Measurements from ENCODE around the gene LAGE3. TPM values are rescaled to one million over a fixed set of nuclear protein-coding genes. Genes with fewer than 3 reads are reported as not detected.

The LAGE3 gene
- total and polyA plus RNA-seq, 2 experiments from 2014 or later: 42.9 to 49.2 TPM

DNA sequence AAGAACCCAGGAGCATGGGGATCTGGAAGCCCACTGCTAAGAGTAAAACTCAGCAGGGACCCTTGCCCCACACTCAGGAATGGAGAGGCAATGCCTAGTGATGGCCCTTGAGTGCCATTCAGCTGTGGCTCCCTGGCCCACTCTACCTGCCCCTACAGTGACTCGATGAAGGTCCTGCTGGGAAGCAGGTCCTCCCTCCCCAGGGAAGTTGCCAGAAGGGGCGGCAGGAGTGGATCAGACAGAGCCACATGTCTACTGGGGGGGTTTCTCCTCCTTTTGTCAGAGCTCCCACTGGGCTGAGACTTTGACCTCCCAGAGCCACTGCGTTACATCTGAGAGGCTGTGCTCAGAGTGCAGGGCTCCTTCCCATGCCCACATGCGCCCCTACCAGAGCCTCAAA lies 10.1 kb upstream of the LAGE3 start:
- H4K20me1 ChIP-seq (ENCODE audit: insufficient read depth): no peaks in the 10 kb centered on the region
- peak overlapping the region; percentile 78 for H3K4me2 ChIP-seq (ENCODE audit: unreplicated experiment)
- H2AFZ ChIP-seq: no peak overlapping the region
- TF ChIP-seq EZH2phosphoT487 (IDR thresholded peaks at IDR 0.05; ENCODE audit: insufficient read depth, low read depth) (no peak), EZH2 (IDR thresholded peaks at IDR 0.05; ENCODE audit: insufficient read depth, poor library complexity, severe bottlenecking) (no peak)
- peak overlapping the region; percentile 81 for H3K4me3 ChIP-seq
- H3F3A ChIP-seq (ENCODE audit: insufficient read depth): no peaks in the 10 kb centered on the region
- H3K36me3 ChIP-seq (ENCODE audit: low read depth): no peaks in the 10 kb centered on the region
- peaks cover 27% of the 10 kb centered on the region for H3K79me2 ChIP-seq (ENCODE audit: insufficient read depth)
- H3K9me2 ChIP-seq (ENCODE audit: insufficient read depth): no peaks in the 10 kb centered on the region
- peak overlapping the region; percentile 99; the same call in 1 of the 2 replicates for H3K27ac ChIP-seq
- in situ Hi-C loops (cut with MboI): no loop called here
- no peaks in the 10 kb centered on the region for H3K27me3 ChIP-seq (replicated peaks; ENCODE audit: insufficient read depth)
- H3K9me3 ChIP-seq (ENCODE audit: low read depth): no peaks in the 10 kb centered on the region
- peak overlapping the region; percentile 99 for H3K9ac ChIP-seq
- no peak for DNase-seq
- 90 to 93% methylated on average over 2 to 4 of the region's 4 CpGs for WGBS, 2 experiments (ENCODE audit: low coverage in 1 of 2, low lambda C conversion rate in 2 of 2, missing lambda C conversion rate in 2 of 2)
- no peaks in the 10 kb centered on the region for H3K4me1 ChIP-seq (ENCODE audit: insufficient read depth)

DNA sequence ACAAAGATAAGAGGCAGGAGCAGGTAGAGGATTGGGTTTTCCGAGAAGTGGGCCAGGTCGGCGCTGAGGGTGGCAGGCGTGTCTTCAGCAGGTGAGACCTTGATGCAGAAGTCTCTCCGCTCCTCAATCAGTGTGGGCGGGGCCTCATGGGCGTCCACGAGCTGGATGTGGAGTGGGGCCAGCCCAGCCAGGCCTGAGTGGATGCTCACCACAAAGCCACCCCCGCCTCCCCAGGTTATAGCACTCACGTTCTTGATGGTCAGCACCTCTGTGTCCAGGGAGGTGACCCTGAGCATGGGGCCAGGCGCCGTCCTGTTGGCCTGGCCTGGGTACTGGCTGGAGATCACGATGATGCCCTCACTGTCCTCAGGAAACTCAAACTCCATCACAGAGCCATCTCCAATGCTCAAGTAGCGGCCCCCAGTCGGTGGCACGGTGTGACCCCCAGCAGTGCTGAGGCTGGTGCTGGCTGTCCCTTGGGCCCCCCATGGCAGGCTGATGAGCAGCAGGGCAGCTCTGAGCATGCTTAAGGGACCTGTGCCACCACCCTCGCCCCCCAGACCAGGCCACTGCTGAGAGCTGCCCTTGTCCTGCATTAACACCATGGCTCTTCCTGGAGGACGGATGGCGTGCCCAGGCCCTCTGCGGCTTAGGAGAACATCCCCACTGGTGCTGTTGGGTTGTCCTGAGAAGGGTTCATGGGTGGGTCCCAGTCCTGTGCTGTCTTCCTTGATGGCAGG lies 9.4 kb upstream of the LAGE3 start:
- H3K4me2 ChIP-seq (ENCODE audit: unreplicated experiment): no peak overlapping the region

DNA sequence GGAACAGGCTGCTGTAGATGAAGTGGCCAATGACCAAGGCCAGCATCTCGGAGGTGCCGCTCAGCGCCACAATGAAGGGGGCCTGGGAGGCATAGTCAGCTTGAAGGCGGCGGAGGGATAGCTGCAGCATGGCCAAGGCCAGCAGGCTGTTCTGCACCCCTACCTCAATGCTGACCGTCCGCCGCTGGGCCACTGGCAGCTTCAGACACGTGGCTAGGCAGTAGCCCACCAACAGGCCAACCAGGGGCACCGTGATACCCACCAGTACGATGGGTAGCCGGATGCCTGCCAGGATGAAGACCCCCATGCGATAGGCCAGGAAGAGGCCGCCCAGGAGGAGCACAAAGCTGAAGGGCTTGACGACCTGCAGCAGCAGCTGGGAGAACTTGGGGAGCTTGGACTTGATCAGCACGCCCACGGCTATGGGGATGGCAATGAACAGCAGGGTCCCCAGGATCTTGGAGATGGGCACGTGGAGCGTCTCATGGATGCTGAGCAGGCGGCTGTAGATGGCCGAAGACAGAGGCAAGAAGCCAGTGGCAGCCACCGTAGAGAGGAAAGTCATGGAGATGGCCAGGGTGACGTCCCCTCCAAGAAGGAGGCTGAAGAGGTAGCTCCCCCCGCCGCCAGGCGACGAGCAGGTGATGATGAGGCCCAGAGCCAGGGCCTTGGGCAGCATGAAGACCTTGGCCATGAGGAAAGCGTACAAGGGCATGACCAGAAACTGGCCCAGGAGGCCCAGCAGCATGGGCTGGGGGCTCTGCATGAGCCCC lies 8.6 kb upstream of the LAGE3 start:
- Histone ChIP-seq H3K27me3 (replicated peaks; ENCODE audit: insufficient read depth) (no peaks in the 10 kb centered on the region), H3K9me2 (ENCODE audit: insufficient read depth) (no peaks in the 10 kb centered on the region), H4K20me1 (ENCODE audit: insufficient read depth) (no peaks in the 10 kb centered on the region), H3K9ac (no peak overlapping the region), H3K4me3 (no peak overlapping the region), H3K4me1 (ENCODE audit: insufficient read depth) (no peaks in the 10 kb centered on the region), H3K79me2 (ENCODE audit: insufficient read depth) (peaks cover 27% of the 10 kb centered on the region), H3K4me2 (ENCODE audit: unreplicated experiment) (no peak overlapping the region), H3F3A (ENCODE audit: insufficient read depth) (no peaks in the 10 kb centered on the region), H3K9me3 (ENCODE audit: low read depth) (no peaks in the 10 kb centered on the region), H3K36me3 (ENCODE audit: low read depth) (no peaks in the 10 kb centered on the region), H3K27ac (no peak overlapping the region), H2AFZ (no peak overlapping the region)
- DNase-seq: no peak
- in situ Hi-C loops (cut with MboI): no loop called here
- TF ChIP-seq EZH2 (IDR thresholded peaks at IDR 0.05; ENCODE audit: insufficient read depth, poor library complexity, severe bottlenecking): no peak
- no peak for TF ChIP-seq EZH2phosphoT487 (IDR thresholded peaks at IDR 0.05; ENCODE audit: insufficient read depth, low read depth)
- 95 to 98% methylated on average over 15 to 21 of the region's 28 CpGs for WGBS, 2 experiments (ENCODE audit: low coverage in 1 of 2, low lambda C conversion rate in 2 of 2, missing lambda C conversion rate in 2 of 2)

More for the DNA sequence above, 9.4 kb upstream of the LAGE3 start:
- no peaks in the 10 kb centered on the region for H3K4me1 ChIP-seq (ENCODE audit: insufficient read depth)
- no peaks in the 10 kb centered on the region for H3K9me3 ChIP-seq (ENCODE audit: low read depth)
- no peaks in the 10 kb centered on the region for H3K27me3 ChIP-seq (replicated peaks; ENCODE audit: insufficient read depth)
- H3K4me3 ChIP-seq: peak overlapping the region; percentile 81; the same call in 1 of the 2 replicates
- in situ Hi-C loops (cut with MboI): no loop called here
- H3K27ac ChIP-seq: no peak overlapping the region
- no peaks in the 10 kb centered on the region for H3K36me3 ChIP-seq (ENCODE audit: low read depth)
- H3K9me2 ChIP-seq (ENCODE audit: insufficient read depth): no peaks in the 10 kb centered on the region
- 86% methylated on average over 7 to 11 of the region's 20 CpGs for WGBS, 2 experiments (ENCODE audit: low coverage in 1 of 2, low lambda C conversion rate in 2 of 2, missing lambda C conversion rate in 2 of 2)
- H3F3A ChIP-seq (ENCODE audit: insufficient read depth): no peaks in the 10 kb centered on the region
- H3K9ac ChIP-seq: no peak overlapping the region
- peaks cover 27% of the 10 kb centered on the region for H3K79me2 ChIP-seq (ENCODE audit: insufficient read depth)
- TF ChIP-seq EZH2 (IDR thresholded peaks at IDR 0.05; ENCODE audit: insufficient read depth, poor library complexity, severe bottlenecking) (no peak), EZH2phosphoT487 (IDR thresholded peaks at IDR 0.05; ENCODE audit: insufficient read depth, low read depth) (no peak)
- DNase-seq: no peak
- H4K20me1 ChIP-seq (ENCODE audit: insufficient read depth): no peaks in the 10 kb centered on the region
- no peak overlapping the region for H2AFZ ChIP-seq

DNA sequence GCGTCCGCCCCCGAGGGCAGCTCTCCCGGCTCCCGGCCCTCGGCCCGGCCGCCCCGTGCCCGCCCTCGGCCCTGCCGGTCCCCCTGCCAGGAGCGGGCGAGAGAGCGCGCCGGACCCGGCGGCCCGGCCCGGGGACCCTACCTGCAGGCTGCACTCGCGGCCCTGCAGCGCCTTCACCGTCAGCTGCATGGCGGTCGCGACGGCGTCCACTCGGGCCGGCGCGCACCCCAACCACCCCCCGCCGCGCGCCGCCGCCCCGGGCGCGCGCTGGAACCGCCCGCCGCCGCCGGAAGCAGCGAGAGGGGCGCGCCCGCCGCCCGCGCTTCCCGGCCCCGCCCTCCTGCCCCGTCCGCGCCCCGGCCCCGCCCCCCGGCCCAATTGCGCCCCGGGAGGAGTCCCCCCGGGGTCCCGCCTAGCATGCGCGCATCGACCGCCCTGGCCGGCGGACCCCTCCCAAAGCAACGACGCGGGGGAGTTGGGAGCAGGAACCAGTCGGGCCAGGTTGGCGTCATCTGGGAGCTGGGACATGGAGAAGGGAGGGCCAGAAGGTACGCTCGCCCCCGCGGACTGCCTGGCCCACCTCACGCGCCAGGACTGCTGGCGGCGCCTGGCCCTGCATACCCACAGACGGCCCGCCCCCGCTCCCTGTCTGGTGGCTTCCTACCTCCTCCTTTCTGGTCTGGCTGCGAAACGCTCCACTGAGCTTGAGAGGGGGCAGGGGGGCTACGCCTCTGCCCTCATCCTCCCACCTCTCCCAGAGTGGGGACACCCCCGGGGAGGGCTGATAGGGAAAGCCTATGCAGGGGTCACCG lies 7.5 kb upstream of the LAGE3 start, which contains the start of gene UBL4A:
Gene UBL4A, minus strand, starts transcription at position 220 of the 812 bp plus-strand sequence. Its CDS starts 31 bp downstream, at position 189.
- Histone ChIP-seq H3K4me3 (peak within 1 kb of the TSS; percentile 78), H4K20me1 (ENCODE audit: insufficient read depth) (no peaks in the 10 kb centered on the region), H3K79me2 (ENCODE audit: insufficient read depth) (peaks cover 27% of the 10 kb centered on the region), H3K9me3 (ENCODE audit: low read depth) (no peaks in the 10 kb centered on the region), H3K9ac (peak within 1 kb of the TSS; percentile 80), H3K4me2 (ENCODE audit: unreplicated experiment) (peak within 1 kb of the TSS; percentile 68), H3K4me1 (ENCODE audit: insufficient read depth) (no peaks in the 10 kb centered on the region), H3K9me2 (ENCODE audit: insufficient read depth) (no peaks in the 10 kb centered on the region), H3K27ac (peak within 1 kb of the TSS; percentile 39), H3F3A (ENCODE audit: insufficient read depth) (no peaks in the 10 kb centered on the region), H2AFZ (peak within 1 kb of the TSS; percentile 56; the same call in 1 of the 2 replicates), H3K36me3 (ENCODE audit: low read depth) (no peaks in the 10 kb centered on the region), H3K27me3 (replicated peaks; ENCODE audit: insufficient read depth) (no peaks in the 10 kb centered on the region)
- WGBS, 2 experiments (ENCODE audit: low coverage in 1 of 2, low lambda C conversion rate in 2 of 2, missing lambda C conversion rate in 2 of 2): 0 to 3% methylated on average over 9 to 11 of the region's 95 CpGs
- in situ Hi-C loops (cut with MboI): no loop called here
- TF ChIP-seq EZH2phosphoT487 (IDR thresholded peaks at IDR 0.05; ENCODE audit: insufficient read depth, low read depth): no peak
- TF ChIP-seq EZH2 (IDR thresholded peaks at IDR 0.05; ENCODE audit: insufficient read depth, poor library complexity, severe bottlenecking): no peak
- DNase-seq: peak; percentile 63

Measured in GM23248 (cell line).